HepG2 (cell line): Measurements from ENCODE around the gene RPS6KC1. TPM values are rescaled to one million over a fixed set of nuclear protein-coding genes. Genes with fewer than 3 reads are reported as not detected.

Source experiments
- ATAC-seq: fragments of 200-7000 bp; cut with Tn5 transposase; 3 replicates; pipeline ENCODE4 v1.9.1; 2020; ENCODE audit warnings: mild to moderate bottlenecking, moderate library complexity
- BruUV-seq: library from RNA; stranded (reverse); fragments of 400-500 nt; replicated peaks from 2 replicates; lab custom pipeline; 2021; lab: Mats Ljungman, UMichigan
- CTCF ChIA-PET: fragments of 300-600 bp; formaldehyde crosslinking; extraction: SDS; loops from one replicate; lab custom pipeline; 2021; ENCODE audit warnings: low total read pairs, inconsistent platforms, low intra/inter-chr PET ratio; lab: Yijun Ruan, JAX
- POLR2A ChIA-PET: fragments of 350-600 bp; sonication (Branson Sonifier 250); formaldehyde crosslinking; loops from one replicate; lab custom pipeline; 2020; ENCODE audit warnings: antibody characterized with exemption, inconsistent platforms; lab: Yijun Ruan, JAX
- DNase-seq: peaks from one replicate; pipeline ENCODE4 v3.0.0-alpha.2; 2015; ENCODE audit warnings: low spot score
- FAIRE-seq: peaks from 3 replicates; lab custom pipeline; 2011; peaks lifted over from hg19 to GRCh38; lab: Jason Lieb, UNC
- H2AFZ ChIP-seq: one replicate; pipeline ENCODE4 v1.6.1; 2011; ENCODE audit warnings: low read length, inconsistent platforms
- H3K27ac ChIP-seq: fragments of 300-600 bp; 3 replicates; pipeline ENCODE4 v1.8.0; 2011; ENCODE audit warnings: mixed run types, mild to moderate bottlenecking, mixed read lengths, low read length, inconsistent platforms; ENCODE audit not compliant: insufficient read depth; ENCODE audit errors: extremely low read length
- H3K27me3 ChIP-seq, 2 experiments: fragments of 200-600 bp in 1 of 2; 2 replicates in 1 of 2; 3 replicates in 1 of 2; pipeline versions ENCODE4 v1.6.0 to v1.8.0; 2011; ENCODE audit warnings: low read length in 2 of 2, mild to moderate bottlenecking in 2 of 2, moderate library complexity in 2 of 2, inconsistent platforms in 1 of 2; ENCODE audit not compliant: insufficient read depth in 2 of 2, control insufficient read depth in 1 of 2
- H3K36me3 ChIP-seq, 2 experiments: fragments of 200-600 bp in 1 of 2; replicated peaks in 1 of 2; 2 replicates in 1 of 2; 3 replicates in 1 of 2; pipeline versions ENCODE4 v1.5.1 to v1.8.0; 2011; ENCODE audit warnings: low read length in 2 of 2, inconsistent platforms in 1 of 2; ENCODE audit not compliant: insufficient read depth in 2 of 2, control insufficient read depth in 1 of 2
- H3K4me1 ChIP-seq: 2 replicates; pipeline ENCODE4 v1.5.1; 2012; ENCODE audit warnings: low read length, inconsistent platforms; ENCODE audit not compliant: insufficient read depth
- H3K4me2 ChIP-seq: 2 replicates; pipeline ENCODE4 v1.6.0; 2011; ENCODE audit warnings: low read depth, low read length, inconsistent platforms
- H3K4me3 ChIP-seq, 3 experiments: fragments of 200-600 bp in 1 of 3; sonication (generic), shearing (Covaris generic) in 1 of 3; replicated peaks in 1 of 3; 2 replicates each; pipeline ENCODE4 v1.5.1; 2011 to 2016; ENCODE audit warnings: low read length in 3 of 3, inconsistent platforms in 2 of 3, low read depth in 2 of 3, mild to moderate bottlenecking in 2 of 3, control low read depth in 1 of 3, mixed read lengths in 1 of 3; ENCODE audit not compliant: insufficient read depth in 1 of 3
- H3K79me2 ChIP-seq: one replicate; pipeline ENCODE4 v1.6.1; 2011; ENCODE audit warnings: low read length, inconsistent platforms; ENCODE audit not compliant: insufficient read depth
- H3K9ac ChIP-seq: 2 replicates; pipeline ENCODE4 v1.6.0; 2011; ENCODE audit warnings: mild to moderate bottlenecking, low read depth, low read length, inconsistent platforms; ENCODE audit not compliant: insufficient read depth
- H3K9me3 ChIP-seq: 2 replicates; pipeline ENCODE4 v1.5.1; 2012; ENCODE audit warnings: mild to moderate bottlenecking, low read length
- H4K20me1 ChIP-seq: 2 replicates; pipeline ENCODE4 v1.6.0; 2011; ENCODE audit warnings: inconsistent platforms, mild to moderate bottlenecking, low read length, moderate library complexity; ENCODE audit not compliant: insufficient read depth
- MAFF ChIP-seq: IDR thresholded peaks from 2 replicates; pipeline ENCODE4 v1.6.1; 2011; ENCODE audit warnings: low read depth, low read length, improper control_type of control experiment
- NCOA5 ChIP-seq: sonication (generic); formaldehyde crosslinking; IDR thresholded peaks from 2 replicates; pipeline ENCODE4 v1.4.0; 2020; ENCODE audit warnings: missing genetic modification reagents
- YEATS4 ChIP-seq: sonication (generic); formaldehyde crosslinking; IDR thresholded peaks from 2 replicates; pipeline ENCODE4 v1.4.0; 2020; ENCODE audit warnings: missing genetic modification reagents, borderline replicate concordance
- ZKSCAN1 ChIP-seq: fragments of 150-350 bp; IDR thresholded peaks from 2 replicates; pipeline ENCODE4 v1.6.1; 2014; ENCODE audit warnings: low read length
- ZNF44 ChIP-seq: sonication (generic); formaldehyde crosslinking; IDR thresholded peaks from 2 replicates; pipeline ENCODE4 v1.5.1; 2020; ENCODE audit warnings: mild to moderate bottlenecking, missing genetic modification reagents
- ZNF577 ChIP-seq: sonication (generic); formaldehyde crosslinking; IDR thresholded peaks from 2 replicates; pipeline ENCODE4 v1.4.0; 2020; ENCODE audit warnings: mild to moderate bottlenecking, low read depth, missing genetic modification reagents, borderline replicate concordance
- ZNF766 ChIP-seq: sonication (generic); formaldehyde crosslinking; IDR thresholded peaks from 2 replicates; pipeline ENCODE4 v1.5.0; 2020; ENCODE audit warnings: missing genetic modification reagents, borderline replicate concordance
- ZNF782 ChIP-seq: sonication (generic); formaldehyde crosslinking; IDR thresholded peaks from 2 replicates; pipeline ENCODE4 v1.4.0; 2020; ENCODE audit warnings: missing genetic modification reagents, mild to moderate bottlenecking, borderline replicate concordance
- WGBS: methylation state at CpG from one replicate; pipeline ENCODE4 v1.1.6; 2017; ENCODE audit warnings: low lambda C conversion rate; 5-methylcytosine and 5-hydroxymethylcytosine counted together
- in situ Hi-C: cut with HindIII; loops from 2 replicates; pipeline ENCODE4 v1.10.0; 2017; ENCODE audit warnings: low pct_unique_long_range_greater_than_20kb; ENCODE audit not compliant: extremely low pct_ligation_motif_present
- intact Hi-C: fragments of 100-400 bp; cut with micrococcal nuclease; formaldehyde crosslinking; loops from one replicate; pipeline ENCODE4 v1.10.0; 2022; ENCODE audit not compliant: unreplicated experiment
- polyA plus RNA-seq, 8 experiments: library from polyadenylated mRNA; depleted of rRNA in 3 of 8; stranded (reverse) in 7 of 8; unstranded in 1 of 8; fragments of >200 nt; fragmentation: Illumina TruSeq in 4 of 8; extraction: Trizol in 4 of 8; gene quantifications; 2 replicates each; pipeline versions ENCODE4 v1.2.1 to v1.2.3, GENCODE V29; 2011 to 2016; ENCODE audit warnings: low read depth in 4 of 8, missing spikeins in 1 of 8, mixed read lengths in 1 of 8; ENCODE audit not compliant: insufficient read depth in 1 of 8
- total RNA-seq, 5 experiments: library from RNA; depleted of rRNA; stranded (reverse); fragments of >200 nt; fragmentation: Illumina TruSeq; extraction: Trizol; gene quantifications; 2 replicates each; pipeline ENCODE4 v1.2.3, GENCODE V29; 2016; ENCODE audit warnings: low read depth in 1 of 5
- TF ChIP-seq, protein P1 (sequence below): sonication (generic); formaldehyde crosslinking; IDR thresholded peaks from 2 replicates; pipeline ENCODE4 v1.5.0; 2020; ENCODE audit warnings: missing genetic modification reagents
- TF ChIP-seq, protein P2 (sequence below): IDR thresholded peaks from 2 replicates; pipeline ENCODE4 v1.6.1; 2016
- TF ChIP-seq, protein P3 (sequence below): sonication (generic); formaldehyde crosslinking; IDR thresholded peaks from 2 replicates; pipeline ENCODE4 v1.5.0; 2020; ENCODE audit warnings: missing genetic modification reagents
- TF ChIP-seq, protein P4 (sequence below): sonication (generic); formaldehyde crosslinking; IDR thresholded peaks from 2 replicates; pipeline ENCODE4 v1.4.0; 2020; ENCODE audit warnings: missing genetic modification reagents

The RPS6KC1 gene
- total and polyA plus RNA-seq, 2 of the 13 experiments (the other 11 are each of a cell fraction or from before 2014, with no cell fraction given): 11.0 to 25.2 TPM

DNA sequence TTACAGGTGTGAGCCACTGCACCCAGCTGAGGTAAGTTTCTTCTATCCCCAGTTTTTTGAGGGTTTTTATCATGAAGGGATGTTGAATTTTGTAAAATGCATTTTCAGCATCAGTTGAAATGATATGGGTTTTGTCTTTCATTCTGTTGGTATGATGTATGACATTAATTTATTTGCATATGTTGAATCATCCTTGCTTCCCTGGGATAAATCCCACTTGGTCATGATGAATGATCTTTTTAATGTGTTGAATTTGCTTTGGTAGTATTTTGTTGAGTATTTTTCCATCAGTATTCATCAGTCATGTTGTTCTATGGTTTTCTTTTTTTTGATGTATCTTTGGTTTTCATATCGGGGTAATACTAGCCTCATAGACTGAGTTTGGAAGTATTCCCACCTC lies 141.0 kb downstream of the RPS6KC1 start:
- Histone ChIP-seq H3K27me3 (no peaks in the 10 kb centered on the region), H3K4me2 (no peak overlapping the region), H3K4me1 (peaks cover 10% of the 10 kb centered on the region), H2AFZ (no peak overlapping the region), H4K20me1 (no peaks in the 10 kb centered on the region), H3K4me3 (no peak overlapping the region)
- no peak for ATAC-seq
- CTCF ChIA-PET: no interaction called here
- 100% methylated on average over 1 of the region's 1 CpG for WGBS
- no peak for DNase-seq
- intact Hi-C loops: no loop called here
- no peak for TF ChIP-seq MAFF
- no peak for TF ChIP-seq ZKSCAN1
- TF ChIP-seq NCOA5 (CRISPR knock-in tag): no peak
- TF ChIP-seq, protein P1, sequence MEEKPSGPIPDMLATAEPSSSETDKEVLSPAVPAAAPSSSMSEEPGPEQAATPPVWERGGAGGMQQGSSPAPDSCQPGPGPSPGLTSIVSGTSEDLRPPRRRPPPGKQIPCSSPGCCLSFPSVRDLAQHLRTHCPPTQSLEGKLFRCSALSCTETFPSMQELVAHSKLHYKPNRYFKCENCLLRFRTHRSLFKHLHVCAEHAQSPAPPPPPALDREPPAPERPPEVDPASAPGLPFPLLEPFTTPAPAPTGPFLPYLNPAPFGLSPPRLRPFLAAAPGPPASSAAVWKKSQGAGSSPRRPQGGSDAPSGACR: no peak
- TF ChIP-seq, protein P2, sequence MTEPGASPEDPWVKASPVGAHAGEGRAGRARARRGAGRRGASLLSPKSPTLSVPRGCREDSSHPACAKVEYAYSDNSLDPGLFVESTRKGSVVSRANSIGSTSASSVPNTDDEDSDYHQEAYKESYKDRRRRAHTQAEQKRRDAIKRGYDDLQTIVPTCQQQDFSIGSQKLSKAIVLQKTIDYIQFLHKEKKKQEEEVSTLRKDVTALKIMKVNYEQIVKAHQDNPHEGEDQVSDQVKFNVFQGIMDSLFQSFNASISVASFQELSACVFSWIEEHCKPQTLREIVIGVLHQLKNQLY (CRISPR knock-in tag): no peak
- no peak for TF ChIP-seq YEATS4 (CRISPR knock-in tag)
- TF ChIP-seq ZNF577 (CRISPR knock-in tag): no peak
- TF ChIP-seq ZNF782 (CRISPR knock-in tag): no peak
- TF ChIP-seq, protein P3, sequence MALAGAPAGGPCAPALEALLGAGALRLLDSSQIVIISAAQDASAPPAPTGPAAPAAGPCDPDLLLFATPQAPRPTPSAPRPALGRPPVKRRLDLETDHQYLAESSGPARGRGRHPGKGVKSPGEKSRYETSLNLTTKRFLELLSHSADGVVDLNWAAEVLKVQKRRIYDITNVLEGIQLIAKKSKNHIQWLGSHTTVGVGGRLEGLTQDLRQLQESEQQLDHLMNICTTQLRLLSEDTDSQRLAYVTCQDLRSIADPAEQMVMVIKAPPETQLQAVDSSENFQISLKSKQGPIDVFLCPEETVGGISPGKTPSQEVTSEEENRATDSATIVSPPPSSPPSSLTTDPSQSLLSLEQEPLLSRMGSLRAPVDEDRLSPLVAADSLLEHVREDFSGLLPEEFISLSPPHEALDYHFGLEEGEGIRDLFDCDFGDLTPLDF (CRISPR knock-in tag): no peak
- TF ChIP-seq ZNF766: no peak
- TF ChIP-seq ZNF44: no peak
- TF ChIP-seq, protein P4, sequence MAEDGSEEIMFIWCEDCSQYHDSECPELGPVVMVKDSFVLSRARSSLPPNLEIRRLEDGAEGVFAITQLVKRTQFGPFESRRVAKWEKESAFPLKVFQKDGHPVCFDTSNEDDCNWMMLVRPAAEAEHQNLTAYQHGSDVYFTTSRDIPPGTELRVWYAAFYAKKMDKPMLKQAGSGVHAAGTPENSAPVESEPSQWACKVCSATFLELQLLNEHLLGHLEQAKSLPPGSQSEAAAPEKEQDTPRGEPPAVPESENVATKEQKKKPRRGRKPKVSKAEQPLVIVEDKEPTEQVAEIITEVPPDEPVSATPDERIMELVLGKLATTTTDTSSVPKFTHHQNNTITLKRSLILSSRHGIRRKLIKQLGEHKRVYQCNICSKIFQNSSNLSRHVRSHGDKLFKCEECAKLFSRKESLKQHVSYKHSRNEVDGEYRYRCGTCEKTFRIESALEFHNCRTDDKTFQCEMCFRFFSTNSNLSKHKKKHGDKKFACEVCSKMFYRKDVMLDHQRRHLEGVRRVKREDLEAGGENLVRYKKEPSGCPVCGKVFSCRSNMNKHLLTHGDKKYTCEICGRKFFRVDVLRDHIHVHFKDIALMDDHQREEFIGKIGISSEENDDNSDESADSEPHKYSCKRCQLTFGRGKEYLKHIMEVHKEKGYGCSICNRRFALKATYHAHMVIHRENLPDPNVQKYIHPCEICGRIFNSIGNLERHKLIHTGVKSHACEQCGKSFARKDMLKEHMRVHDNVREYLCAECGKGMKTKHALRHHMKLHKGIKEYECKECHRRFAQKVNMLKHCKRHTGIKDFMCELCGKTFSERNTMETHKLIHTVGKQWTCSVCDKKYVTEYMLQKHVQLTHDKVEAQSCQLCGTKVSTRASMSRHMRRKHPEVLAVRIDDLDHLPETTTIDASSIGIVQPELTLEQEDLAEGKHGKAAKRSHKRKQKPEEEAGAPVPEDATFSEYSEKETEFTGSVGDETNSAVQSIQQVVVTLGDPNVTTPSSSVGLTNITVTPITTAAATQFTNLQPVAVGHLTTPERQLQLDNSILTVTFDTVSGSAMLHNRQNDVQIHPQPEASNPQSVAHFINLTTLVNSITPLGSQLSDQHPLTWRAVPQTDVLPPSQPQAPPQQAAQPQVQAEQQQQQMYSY (CRISPR knock-in tag): no peak
- TF ChIP-seq, all 625 proteins: peak for 0
- Histone ChIP-seq H3K9ac (no peak overlapping the region), H3K79me2 (no peaks in the 10 kb centered on the region), H3K36me3 (no peaks in the 10 kb centered on the region), H3K9me3 (no peaks in the 10 kb centered on the region; the same call in 1 of the 2 replicates), H3K27ac (no peak overlapping the region)
- FAIRE-seq: no peak
- in situ Hi-C loops: no loop called here
- no TSS peak for BruUV-seq
- POLR2A ChIA-PET: no interaction called here
